Measurements from ENCODE around the gene GRID2IP. TPM values are rescaled to one million over a fixed set of nuclear protein-coding genes. Genes with fewer than 3 reads are reported as not detected.
A peak's percentile ranks its signal among the peaks of the same experiment; 100 is the strongest.

The GRID2IP gene
- total RNA-seq, 1 experiment from 2014 or later, result 3.0 TPM

DNA sequence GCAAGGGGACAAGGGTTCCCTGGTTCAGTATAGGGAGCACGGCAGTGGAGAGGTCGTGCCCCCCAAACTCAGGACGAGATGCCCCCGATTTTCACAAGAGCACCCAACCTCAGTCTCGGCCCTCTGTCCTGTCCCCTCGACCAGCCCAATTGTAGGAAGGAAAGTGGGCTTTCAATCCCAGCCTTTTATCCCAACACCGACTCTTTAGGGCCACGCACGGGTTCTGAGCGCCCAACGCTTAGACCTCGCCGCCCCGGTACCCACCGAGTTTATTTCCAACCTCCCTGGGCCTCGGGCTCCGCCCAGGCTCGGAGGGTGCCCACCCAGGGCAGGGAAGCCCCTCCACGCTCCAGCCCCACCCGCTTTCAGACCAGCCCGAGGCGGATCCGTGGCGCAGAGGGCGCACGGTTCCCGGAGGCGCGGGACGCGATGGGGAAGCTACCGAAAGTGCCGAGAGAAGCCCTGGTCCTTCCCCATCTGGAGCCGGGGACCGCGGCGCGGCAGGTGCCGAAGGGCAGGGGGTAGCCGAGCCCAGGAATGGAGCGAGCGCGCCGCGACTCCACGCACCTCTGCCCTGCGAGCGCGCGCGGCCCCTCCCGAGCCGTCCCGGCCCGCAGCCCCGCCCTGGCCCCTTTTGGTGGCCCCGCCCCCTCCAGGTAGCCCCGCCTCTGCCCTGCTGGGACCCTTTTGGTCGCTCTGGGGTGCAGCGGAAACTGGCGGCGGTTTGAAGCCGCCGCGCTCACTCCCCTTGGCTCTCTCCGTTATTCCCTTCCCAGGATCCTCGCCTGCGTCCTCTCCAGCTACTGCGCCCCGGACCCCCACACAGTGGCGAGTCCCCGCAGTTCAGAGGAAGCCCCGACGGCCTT lies 20.4 kb downstream of the GRID2IP start (continued):
- TF ChIP-seq MXD4 (CRISPR knock-in tag; IDR thresholded peaks at IDR 0.05; ENCODE audit: borderline replicate concordance) (no peak), ZBTB21 (CRISPR knock-in tag; IDR thresholded peaks at IDR 0.05; ENCODE audit: borderline replicate concordance) (no peak), ZNF671 (CRISPR knock-in tag; IDR thresholded peaks at IDR 0.05) (no peak), HMGA2 (CRISPR knock-in tag; IDR thresholded peaks at IDR 0.05) (no peak), ZNF317 (CRISPR knock-in tag; IDR thresholded peaks at IDR 0.05; ENCODE audit: borderline replicate concordance, low read depth) (no peak), MYBL2 (CRISPR knock-in tag; IDR thresholded peaks at IDR 0.05) (no peak), RORB (CRISPR knock-in tag; IDR thresholded peaks at IDR 0.05) (no peak)
- TF ChIP-seq, protein P1, sequence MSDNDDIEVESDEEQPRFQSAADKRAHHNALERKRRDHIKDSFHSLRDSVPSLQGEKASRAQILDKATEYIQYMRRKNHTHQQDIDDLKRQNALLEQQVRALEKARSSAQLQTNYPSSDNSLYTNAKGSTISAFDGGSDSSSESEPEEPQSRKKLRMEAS (CRISPR knock-in tag; IDR thresholded peaks at IDR 0.05), result 0 out of 2 replicates have a peak, but pooled peaks have one; percentile 42
- TF ChIP-seq, protein P2, sequence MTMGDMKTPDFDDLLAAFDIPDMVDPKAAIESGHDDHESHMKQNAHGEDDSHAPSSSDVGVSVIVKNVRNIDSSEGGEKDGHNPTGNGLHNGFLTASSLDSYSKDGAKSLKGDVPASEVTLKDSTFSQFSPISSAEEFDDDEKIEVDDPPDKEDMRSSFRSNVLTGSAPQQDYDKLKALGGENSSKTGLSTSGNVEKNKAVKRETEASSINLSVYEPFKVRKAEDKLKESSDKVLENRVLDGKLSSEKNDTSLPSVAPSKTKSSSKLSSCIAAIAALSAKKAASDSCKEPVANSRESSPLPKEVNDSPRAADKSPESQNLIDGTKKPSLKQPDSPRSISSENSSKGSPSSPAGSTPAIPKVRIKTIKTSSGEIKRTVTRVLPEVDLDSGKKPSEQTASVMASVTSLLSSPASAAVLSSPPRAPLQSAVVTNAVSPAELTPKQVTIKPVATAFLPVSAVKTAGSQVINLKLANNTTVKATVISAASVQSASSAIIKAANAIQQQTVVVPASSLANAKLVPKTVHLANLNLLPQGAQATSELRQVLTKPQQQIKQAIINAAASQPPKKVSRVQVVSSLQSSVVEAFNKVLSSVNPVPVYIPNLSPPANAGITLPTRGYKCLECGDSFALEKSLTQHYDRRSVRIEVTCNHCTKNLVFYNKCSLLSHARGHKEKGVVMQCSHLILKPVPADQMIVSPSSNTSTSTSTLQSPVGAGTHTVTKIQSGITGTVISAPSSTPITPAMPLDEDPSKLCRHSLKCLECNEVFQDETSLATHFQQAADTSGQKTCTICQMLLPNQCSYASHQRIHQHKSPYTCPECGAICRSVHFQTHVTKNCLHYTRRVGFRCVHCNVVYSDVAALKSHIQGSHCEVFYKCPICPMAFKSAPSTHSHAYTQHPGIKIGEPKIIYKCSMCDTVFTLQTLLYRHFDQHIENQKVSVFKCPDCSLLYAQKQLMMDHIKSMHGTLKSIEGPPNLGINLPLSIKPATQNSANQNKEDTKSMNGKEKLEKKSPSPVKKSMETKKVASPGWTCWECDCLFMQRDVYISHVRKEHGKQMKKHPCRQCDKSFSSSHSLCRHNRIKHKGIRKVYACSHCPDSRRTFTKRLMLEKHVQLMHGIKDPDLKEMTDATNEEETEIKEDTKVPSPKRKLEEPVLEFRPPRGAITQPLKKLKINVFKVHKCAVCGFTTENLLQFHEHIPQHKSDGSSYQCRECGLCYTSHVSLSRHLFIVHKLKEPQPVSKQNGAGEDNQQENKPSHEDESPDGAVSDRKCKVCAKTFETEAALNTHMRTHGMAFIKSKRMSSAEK (CRISPR knock-in tag; IDR thresholded peaks at IDR 0.05; ENCODE audit: borderline replicate concordance), result no peak

DNA sequence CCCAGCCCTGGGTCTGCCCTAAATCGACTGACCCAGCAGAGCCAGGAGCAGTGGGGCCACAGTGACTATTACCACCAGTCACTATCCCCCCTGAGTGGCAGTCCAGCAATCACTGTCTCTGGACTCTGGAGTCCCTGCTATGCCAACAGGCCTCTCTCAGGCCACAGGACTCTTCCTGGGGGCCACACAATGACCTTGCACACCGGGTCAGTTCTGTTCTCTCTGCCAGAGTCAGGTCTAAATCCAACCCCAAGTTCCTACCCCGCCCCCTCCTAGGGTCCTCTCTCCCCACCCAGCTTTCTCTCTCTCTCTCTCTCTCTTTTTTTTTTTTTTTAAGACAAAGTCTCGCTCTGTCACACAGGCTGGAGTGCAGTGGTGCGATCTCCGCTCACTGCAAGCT lies 21.6 kb downstream of the GRID2IP start:
- ATAC-seq, result no peak
- DNase-seq (ENCODE audit: low spot score), result no peak
- no peak overlapping the region for H3K27ac Mint-ChIP-seq
- H3K36me3 Mint-ChIP-seq, result no peaks in the 10 kb centered on the region
- no peaks in the 10 kb centered on the region for H3K9me3 Mint-ChIP-seq
- H3K4me1 Mint-ChIP-seq, result peaks cover 22% of the 10 kb centered on the region
- ChIA-PET CTCF (interaction anchor here (1.4 to 2.3 kb wide), 2 partner anchors 27 to 29 kb away, joined by 3 to 8 read pairs; no protein-coding TSS in a partner anchor), POLR2A (interaction anchor here (0.6 kb wide), 1 partner anchor 11 kb away, joined by 3 read pairs; no protein-coding TSS in a partner anchor)
- H3K4me3 Mint-ChIP-seq, result peak overlapping the region; percentile 85
- H3K27me3 Mint-ChIP-seq (ENCODE audit: low read depth), result peaks cover 83% of the 10 kb centered on the region
- TF ChIP-seq ZNF138 (CRISPR knock-in tag; conservative IDR thresholded peaks at IDR 0.05) (no peak), NR2C2 (CRISPR knock-in tag; IDR thresholded peaks at IDR 0.05) (no peak), ZNF416 (CRISPR knock-in tag; IDR thresholded peaks at IDR 0.05) (no peak), TEAD4 (CRISPR knock-in tag; IDR thresholded peaks at IDR 0.05) (no peak), ZNF671 (CRISPR knock-in tag; IDR thresholded peaks at IDR 0.05) (no peak), FOXK1 (CRISPR knock-in tag; IDR thresholded peaks at IDR 0.05) (no peak), MYBL2 (CRISPR knock-in tag; IDR thresholded peaks at IDR 0.05) (no peak), JUN (CRISPR knock-in tag; IDR thresholded peaks at IDR 0.05) (no peak), ELF4 (CRISPR knock-in tag; IDR thresholded peaks at IDR 0.05; ENCODE audit: low read depth) (no peak)
- TF ChIP-seq, protein P3, sequence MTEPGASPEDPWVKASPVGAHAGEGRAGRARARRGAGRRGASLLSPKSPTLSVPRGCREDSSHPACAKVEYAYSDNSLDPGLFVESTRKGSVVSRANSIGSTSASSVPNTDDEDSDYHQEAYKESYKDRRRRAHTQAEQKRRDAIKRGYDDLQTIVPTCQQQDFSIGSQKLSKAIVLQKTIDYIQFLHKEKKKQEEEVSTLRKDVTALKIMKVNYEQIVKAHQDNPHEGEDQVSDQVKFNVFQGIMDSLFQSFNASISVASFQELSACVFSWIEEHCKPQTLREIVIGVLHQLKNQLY (CRISPR knock-in tag; IDR thresholded peaks at IDR 0.05), result no peak
- TF ChIP-seq, protein P1 (CRISPR knock-in tag; IDR thresholded peaks at IDR 0.05), result no peak
- TF ChIP-seq, protein P4, sequence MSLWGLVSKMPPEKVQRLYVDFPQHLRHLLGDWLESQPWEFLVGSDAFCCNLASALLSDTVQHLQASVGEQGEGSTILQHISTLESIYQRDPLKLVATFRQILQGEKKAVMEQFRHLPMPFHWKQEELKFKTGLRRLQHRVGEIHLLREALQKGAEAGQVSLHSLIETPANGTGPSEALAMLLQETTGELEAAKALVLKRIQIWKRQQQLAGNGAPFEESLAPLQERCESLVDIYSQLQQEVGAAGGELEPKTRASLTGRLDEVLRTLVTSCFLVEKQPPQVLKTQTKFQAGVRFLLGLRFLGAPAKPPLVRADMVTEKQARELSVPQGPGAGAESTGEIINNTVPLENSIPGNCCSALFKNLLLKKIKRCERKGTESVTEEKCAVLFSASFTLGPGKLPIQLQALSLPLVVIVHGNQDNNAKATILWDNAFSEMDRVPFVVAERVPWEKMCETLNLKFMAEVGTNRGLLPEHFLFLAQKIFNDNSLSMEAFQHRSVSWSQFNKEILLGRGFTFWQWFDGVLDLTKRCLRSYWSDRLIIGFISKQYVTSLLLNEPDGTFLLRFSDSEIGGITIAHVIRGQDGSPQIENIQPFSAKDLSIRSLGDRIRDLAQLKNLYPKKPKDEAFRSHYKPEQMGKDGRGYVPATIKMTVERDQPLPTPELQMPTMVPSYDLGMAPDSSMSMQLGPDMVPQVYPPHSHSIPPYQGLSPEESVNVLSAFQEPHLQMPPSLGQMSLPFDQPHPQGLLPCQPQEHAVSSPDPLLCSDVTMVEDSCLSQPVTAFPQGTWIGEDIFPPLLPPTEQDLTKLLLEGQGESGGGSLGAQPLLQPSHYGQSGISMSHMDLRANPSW (CRISPR knock-in tag; conservative IDR thresholded peaks at IDR 0.05; ENCODE audit: low read depth), result no peak
- TF ChIP-seq, protein P5, sequence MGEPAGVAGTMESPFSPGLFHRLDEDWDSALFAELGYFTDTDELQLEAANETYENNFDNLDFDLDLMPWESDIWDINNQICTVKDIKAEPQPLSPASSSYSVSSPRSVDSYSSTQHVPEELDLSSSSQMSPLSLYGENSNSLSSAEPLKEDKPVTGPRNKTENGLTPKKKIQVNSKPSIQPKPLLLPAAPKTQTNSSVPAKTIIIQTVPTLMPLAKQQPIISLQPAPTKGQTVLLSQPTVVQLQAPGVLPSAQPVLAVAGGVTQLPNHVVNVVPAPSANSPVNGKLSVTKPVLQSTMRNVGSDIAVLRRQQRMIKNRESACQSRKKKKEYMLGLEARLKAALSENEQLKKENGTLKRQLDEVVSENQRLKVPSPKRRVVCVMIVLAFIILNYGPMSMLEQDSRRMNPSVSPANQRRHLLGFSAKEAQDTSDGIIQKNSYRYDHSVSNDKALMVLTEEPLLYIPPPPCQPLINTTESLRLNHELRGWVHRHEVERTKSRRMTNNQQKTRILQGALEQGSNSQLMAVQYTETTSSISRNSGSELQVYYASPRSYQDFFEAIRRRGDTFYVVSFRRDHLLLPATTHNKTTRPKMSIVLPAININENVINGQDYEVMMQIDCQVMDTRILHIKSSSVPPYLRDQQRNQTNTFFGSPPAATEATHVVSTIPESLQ (CRISPR knock-in tag; IDR thresholded peaks at IDR 0.05), result no peak
- TF ChIP-seq, protein P6, sequence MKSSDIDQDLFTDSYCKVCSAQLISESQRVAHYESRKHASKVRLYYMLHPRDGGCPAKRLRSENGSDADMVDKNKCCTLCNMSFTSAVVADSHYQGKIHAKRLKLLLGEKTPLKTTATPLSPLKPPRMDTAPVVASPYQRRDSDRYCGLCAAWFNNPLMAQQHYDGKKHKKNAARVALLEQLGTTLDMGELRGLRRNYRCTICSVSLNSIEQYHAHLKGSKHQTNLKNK (CRISPR knock-in tag; IDR thresholded peaks at IDR 0.05), result no peak
- TF ChIP-seq, protein P7, sequence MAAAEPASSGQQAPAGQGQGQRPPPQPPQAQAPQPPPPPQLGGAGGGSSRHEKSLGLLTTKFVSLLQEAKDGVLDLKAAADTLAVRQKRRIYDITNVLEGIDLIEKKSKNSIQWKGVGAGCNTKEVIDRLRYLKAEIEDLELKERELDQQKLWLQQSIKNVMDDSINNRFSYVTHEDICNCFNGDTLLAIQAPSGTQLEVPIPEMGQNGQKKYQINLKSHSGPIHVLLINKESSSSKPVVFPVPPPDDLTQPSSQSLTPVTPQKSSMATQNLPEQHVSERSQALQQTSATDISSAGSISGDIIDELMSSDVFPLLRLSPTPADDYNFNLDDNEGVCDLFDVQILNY (CRISPR knock-in tag; IDR thresholded peaks at IDR 0.05), result no peak

Measured in WTC11 (cell line).